ENCODE data around the gene ADGRG7.

Gene ADGRG7

GRCh38 chr3:100697723-100698285 lies 88.4 kb downstream of the ADGRG7 start:
- no peak overlapping the region for H3K4me3 ChIP-seq (replicated peaks in 1 of 2; ENCODE audit: low read depth in 2 of 2, low read length in 2 of 2)
- no peak for TF ChIP-seq CTCF (IDR thresholded peaks at IDR 0.05; ENCODE audit: low read depth, low read length)
- DNase-seq (ENCODE audit: low read depth in 2 of 2), result no peak

DNA sequence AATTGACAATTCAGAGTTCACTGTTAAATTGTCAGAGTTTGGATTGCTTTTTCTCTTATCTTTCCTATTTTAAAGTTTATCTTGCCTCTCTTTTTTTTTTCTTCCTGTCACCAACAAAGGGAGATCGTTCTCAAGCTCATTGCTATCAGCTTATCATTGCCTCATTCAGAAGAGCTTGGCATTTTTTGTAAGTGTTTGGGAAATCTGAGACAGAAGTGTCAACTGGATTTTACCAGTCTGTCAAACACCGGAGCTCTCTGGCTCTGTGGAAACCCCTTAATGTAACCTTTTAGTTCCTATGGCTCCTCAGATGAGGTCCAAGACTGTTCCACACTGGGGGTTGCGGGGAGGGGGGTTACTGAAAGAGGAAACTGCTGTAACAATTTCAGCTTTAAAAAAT lies 89.3 kb downstream of the ADGRG7 start:
- no peak for DNase-seq (ENCODE audit: low read depth in 2 of 2)
- TF ChIP-seq CTCF (IDR thresholded peaks at IDR 0.05; ENCODE audit: low read depth, low read length), result no peak
- H3K4me3 ChIP-seq (replicated peaks in 1 of 2; ENCODE audit: low read depth in 2 of 2, low read length in 2 of 2), result no peak overlapping the region

- TF ChIP-seq CTCF (IDR thresholded peaks at IDR 0.05; ENCODE audit: low read depth, low read length), result no peak
- no peak for DNase-seq (ENCODE audit: low read depth in 2 of 2)
These were observed 91.3 kb downstream of the ADGRG7 start for GRCh38 chr3:100700708-100701107.

GRCh38 chr3:100702082-100702979 lies 92.9 kb downstream of the ADGRG7 start:
- no peak for DNase-seq (ENCODE audit: low read depth in 2 of 2)
- no peak overlapping the region for H3K4me3 ChIP-seq (replicated peaks in 1 of 2; ENCODE audit: low read depth in 2 of 2, low read length in 2 of 2)
- TF ChIP-seq CTCF (IDR thresholded peaks at IDR 0.05; ENCODE audit: low read depth, low read length), result no peak

More at GRCh38 chr3:100700708-100701107, 91.3 kb downstream of the ADGRG7 start:
- H3K4me3 ChIP-seq (replicated peaks in 1 of 2; ENCODE audit: low read depth in 2 of 2, low read length in 2 of 2), result no peak overlapping the region

DNA sequence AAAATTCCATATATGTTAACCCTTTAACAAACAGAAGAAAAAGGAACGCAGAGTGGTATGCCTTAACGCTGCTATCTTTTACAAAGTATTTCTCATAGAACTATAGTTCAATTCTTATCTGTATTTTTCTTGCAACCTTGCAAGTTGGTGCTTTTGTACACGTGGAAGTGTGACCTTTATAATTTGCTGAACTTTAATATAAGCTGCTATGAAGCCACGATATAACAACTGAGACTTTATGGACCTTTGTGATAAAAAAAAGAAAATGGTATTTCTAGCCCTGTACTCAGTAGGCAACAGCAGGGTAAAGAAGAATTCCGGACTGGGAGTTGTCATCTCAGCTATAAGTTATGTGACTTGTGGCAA lies 93.6 kb downstream of the ADGRG7 start:
- DNase-seq (ENCODE audit: low read depth in 2 of 2), result no peak
- TF ChIP-seq CTCF (IDR thresholded peaks at IDR 0.05; ENCODE audit: low read depth, low read length), result no peak
- no peak overlapping the region for H3K4me3 ChIP-seq (replicated peaks in 1 of 2; ENCODE audit: low read depth in 2 of 2, low read length in 2 of 2)

DNA sequence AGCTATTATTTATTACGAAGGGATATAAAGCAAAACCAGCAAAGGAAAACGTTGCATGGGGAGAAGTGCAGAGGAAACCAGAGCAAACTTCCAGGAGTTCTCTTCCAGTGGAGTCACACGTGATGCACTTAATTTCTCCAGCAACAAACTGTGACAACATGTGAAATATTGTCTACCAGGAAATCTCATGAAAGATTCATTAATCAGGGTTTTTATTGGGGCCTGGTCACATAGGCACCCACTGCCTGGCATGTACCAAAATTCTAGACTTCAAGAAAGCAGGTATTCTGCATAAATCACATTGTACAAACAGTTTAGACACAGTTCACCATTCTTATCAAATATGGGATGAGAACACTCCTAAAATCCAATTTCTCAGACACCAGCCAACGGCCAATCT lies 94.5 kb downstream of the ADGRG7 start:
- no peak overlapping the region for H3K4me3 ChIP-seq (replicated peaks in 1 of 2; ENCODE audit: low read depth in 2 of 2, low read length in 2 of 2)
- no peak for DNase-seq (ENCODE audit: low read depth in 2 of 2)
- TF ChIP-seq CTCF (IDR thresholded peaks at IDR 0.05; ENCODE audit: low read depth, low read length), result no peak

Data from cardiac fibroblast (primary cell).